Measurements from ENCODE around the gene HERC5.

- TF ChIP-seq SUZ12 (IDR thresholded peaks at IDR 0.05; ENCODE audit: extremely low read depth, insufficient read depth, insufficient read length) (no peak), YY1 (IDR thresholded peaks at IDR 0.05; ENCODE audit: insufficient read depth, insufficient read length) (no peak), ZNF274 (IDR thresholded peaks at IDR 0.05; ENCODE audit: low read depth, low read length) (no peak)
Observed at GRCh38 chr4:88528861-88529260, 71.9 kb downstream of the HERC5 start.

Data from NT2/D1 (cell line).